Heart left ventricle (tissue), 16 donors: ENCODE measurements around the gene KCNIP3. TPM values are rescaled to one million over a fixed set of nuclear protein-coding genes. Genes with fewer than 3 reads are reported as not detected.

Experiments used
- ATAC-seq, 4 donors: fragments of 200-7000 bp; cut with Tn5 transposase; one replicate each; pipeline ENCODE4 v1.9.1; 2020 to 2022; ENCODE audit warnings: moderate library complexity in 4 of 4, mild to moderate bottlenecking in 3 of 4, moderate number of reproducible peaks in 1 of 4
- DNase-seq, 5 donors: peaks; one replicate each; pipeline ENCODE4 v3.0.0-alpha.2; 2020
- H3K27ac ChIP-seq, 12 donors: fragments of 200-600 bp; sonication (generic) in 4 of 12; one replicate each; pipeline versions ENCODE4 v1.5.0 to v1.8.0; 2016 to 2022; ENCODE audit warnings: mild to moderate bottlenecking in 2 of 12
- H3K27me3 ChIP-seq, 9 donors: fragments of 200-600 bp; sonication (generic) in 2 of 9; one replicate each; pipeline versions ENCODE4 v1.5.1 to v1.8.0; 2016 to 2022; ENCODE audit warnings: mild to moderate bottlenecking in 3 of 9
- H3K36me3 ChIP-seq, 9 donors: fragments of 200-600 bp; sonication (generic) in 2 of 9; one replicate each; pipeline versions ENCODE4 v1.5.0 to v1.8.0; 2018 to 2022; ENCODE audit warnings: mild to moderate bottlenecking in 2 of 9
- H3K4me1 ChIP-seq, 12 donors: fragments of 200-600 bp; sonication (generic) in 4 of 12; one replicate each; pipeline versions ENCODE4 v1.5.0 to v1.8.0; 2016 to 2022; ENCODE audit warnings: mild to moderate bottlenecking in 3 of 12
- H3K4me3 ChIP-seq, 12 donors: fragments of 200-600 bp; sonication (generic) in 4 of 12; one replicate each; pipeline versions ENCODE4 v1.5.0 to v1.8.0; 2017 to 2022; ENCODE audit warnings: mild to moderate bottlenecking in 9 of 12, moderate library complexity in 4 of 12
- H3K9me3 ChIP-seq, 12 donors: fragments of 200-600 bp; sonication (generic) in 4 of 12; one replicate each; pipeline versions ENCODE4 v1.5.0 to v1.8.0; 2016 to 2022; ENCODE audit warnings: mild to moderate bottlenecking in 1 of 12
- CTCF ChIP-seq, 12 donors: fragments of 200-600 bp; sonication (generic) in 4 of 12; IDR thresholded peaks; one replicate each; pipeline versions ENCODE4 v1.5.0 to v1.8.0; 2018 to 2022; ENCODE audit warnings: antibody characterized with exemption in 12 of 12, mild to moderate bottlenecking in 5 of 12
- POLR2A ChIP-seq, 2 donors: fragments of 450-650 bp; IDR thresholded peaks; one replicate each; pipeline ENCODE4 v1.6.1; 2017; ENCODE audit warnings: antibody characterized with exemption in 2 of 2, mild to moderate bottlenecking in 2 of 2, moderate library complexity in 2 of 2
- WGBS, 4 donors: extraction: QIAGEN DNeasy Blood & Tissue Kit in 2 of 4; methylation state at CpG; one replicate each; pipeline versions ENCODE4 v1.1.5 to v1.1.7; 2013 to 2018; 5-methylcytosine and 5-hydroxymethylcytosine counted together
- intact Hi-C, 10 donors: fragments of 100-400 bp; cut with DNase I; formaldehyde crosslinking; loops; one replicate each; pipeline versions ENCODE4 v1.11.1 to v1.14.2; 2022
- polyA plus RNA-seq, 2 donors: library from polyadenylated mRNA; stranded (reverse); fragments of 200-250 nt; gene quantifications; one replicate each; pipeline ENCODE4 v1.2.3, GENCODE V29; 2013
- total RNA-seq, 9 donors: library from RNA; depleted of rRNA in 2 of 9; stranded (reverse); fragments of >200 nt in 2 of 9; fragmentation: NEBNext Ultra II Directional in 3 of 9; extraction: Animal tissue kit (Norgen Biotek cat#: 25700) in 3 of 9; gene quantifications; one replicate each; pipeline versions ENCODE4 v1.1.0 to v1.2.4, GENCODE V29; 2016 to 2023
- donor health status: ischemic (EF 13 %, LVEDD 7.1; RV severe dilation, severe dysfunction).
- donor health status: healthy with polysubstance abuse.
- donor health status: DM: no; HTN: yes; CAD: no.
- donor health status: DM: no; HTN: no; CAD: no.
- donor health status: ischemic (EF 25% LVEDD 6.9; RV normal size, moderate dysfunction).
- donor health status: ischemic (EF 25% LVEDD 5.7; RV mildly dilated, moderate dysfunction).
- donor health status: healthy.
- donor health status: DM: yes; HTN: yes; CAD: no.
- donor health status: ischemic (EF 35%, LVEDD 5.7; RV mildly dilated, moderate dysfunction).
- donor health status: nonischemic (EF 11% LVEDD 7.7; RV severe dilation, severe dysfunction).
- donor health status: DM: yes; HTN: yes; CAD: no.
- donor health status: PGD.
- donor health status: ischemic (EF 29% LVEDD 5.4; RV normal size, mild dysfunction).
- donor health status: nonischemic (EF 23%, LVEDD 6.1; RV moderate dilation, normal function).

Gene KCNIP3
- total and polyA plus RNA-seq, 11 donors, result 2.7 to 8.3 (median 4.0) TPM

- Histone ChIP-seq H3K27me3 (peaks cover 0 to 25% (median 3%) of the 10 kb centered on the region in 9 donors), H3K4me3 (no peak overlapping the region), H3K4me1 (no peaks in the 10 kb centered on the region), H3K36me3 (no peaks in the 10 kb centered on the region), H3K9me3 (peaks cover 0 to 22% (median 10%) of the 10 kb centered on the region in 12 donors), H3K27ac (no peak overlapping the region)
- TF ChIP-seq CTCF (IDR thresholded peaks at IDR 0.05) (no peak), POLR2A (IDR thresholded peaks at IDR 0.05) (no peak)
- intact Hi-C loops, result no loop called here
- 89 to 95% (median 89%) methylated on average over 6 of the region's 6 CpGs for WGBS, 4 donors
- ATAC-seq (no peak), DNase-seq (no peak)
These were observed 1.8 kb upstream of the KCNIP3 start for GRCh38 chr2:95295376-95295775.

- no peak for ATAC-seq
- WGBS, 4 donors, result 48 to 67% (median 62%) methylated on average over 5 of the region's 5 CpGs
- intact Hi-C loops, result no loop called here
- no peak for DNase-seq
- TF ChIP-seq POLR2A (IDR thresholded peaks at IDR 0.05) (no peak), CTCF (IDR thresholded peaks at IDR 0.05) (no peak)
- Histone ChIP-seq H3K9me3 (peaks cover 0 to 16% (median 6%) of the 10 kb centered on the region in 12 donors), H3K4me1 (no peaks in the 10 kb centered on the region), H3K27ac (no peak overlapping the region), H3K4me3 (no peak overlapping the region), H3K27me3 (peaks cover 0 to 25% (median 3%) of the 10 kb centered on the region in 9 donors), H3K36me3 (no peaks in the 10 kb centered on the region)
These were observed 1.1 kb upstream of the KCNIP3 start for GRCh38 chr2:95296011-95296410.

- Histone ChIP-seq H3K4me3 (peak overlapping the region in 5 of 12 donors; percentile 3 to 41 (median 12)), H3K27ac (no peak overlapping the region), H3K27me3 (peaks cover 0 to 43% (median 5%) of the 10 kb centered on the region in 9 donors), H3K36me3 (no peaks in the 10 kb centered on the region), H3K4me1 (no peaks in the 10 kb centered on the region), H3K9me3 (no peaks in the 10 kb centered on the region)
- TF ChIP-seq CTCF (IDR thresholded peaks at IDR 0.05) (no peak), POLR2A (IDR thresholded peaks at IDR 0.05) (no peak)
- no peak for DNase-seq
- intact Hi-C loops, result no loop called here
- WGBS, 4 donors, result 44 to 53% (median 47%) methylated on average over 11 of the region's 11 CpGs
- no peak for ATAC-seq
These were observed 670 bp downstream of the KCNIP3 start for GRCh38 chr2:95297639-95298395.

- Histone ChIP-seq H3K36me3 (no peaks in the 10 kb centered on the region), H3K9me3 (no peaks in the 10 kb centered on the region), H3K27me3 (peaks cover 0 to 45% (median 5%) of the 10 kb centered on the region in 9 donors), H3K4me3 (no peak overlapping the region), H3K27ac (no peak overlapping the region), H3K4me1 (no peaks in the 10 kb centered on the region)
- ATAC-seq (no peak), DNase-seq (no peak)
- 84 to 89% (median 87%) methylated on average over 9 of the region's 9 CpGs for WGBS, 4 donors
- intact Hi-C loops, result no loop called here
- no peak for TF ChIP-seq POLR2A (IDR thresholded peaks at IDR 0.05)
- no peak for TF ChIP-seq CTCF (IDR thresholded peaks at IDR 0.05)
These were observed 1.5 kb downstream of the KCNIP3 start for GRCh38 chr2:95298486-95299111.
